Activated naive CD8-positive, alpha-beta T cell treated with anti-CD3 and anti-CD28 coated beads, Interleukin-2, amount 50 U/mL, for 24 hours (primary cell): ENCODE data around the gene SVEP1.

Experiments used
- ATAC-seq: fragments of 150-1000 bp; cut with Tn5 transposase; one replicate; pipeline ENCODE4 v1.10.0; 2021
- DNase-seq: peaks from one replicate; pipeline ENCODE4 v3.0.0; 2021
- H3K27ac Mint-ChIP-seq: one replicate; pipeline ENCODE4 v1.8.0; 2021; ENCODE audit warnings: mild to moderate bottlenecking, mixed read lengths
- H3K27me3 Mint-ChIP-seq: one replicate; pipeline ENCODE4 v1.8.0; 2021; ENCODE audit warnings: mixed read lengths
- H3K36me3 Mint-ChIP-seq: one replicate; pipeline ENCODE4 v1.8.0; 2021; ENCODE audit warnings: low read depth, mixed read lengths
- H3K4me1 Mint-ChIP-seq: one replicate; pipeline ENCODE4 v1.8.0; 2021; ENCODE audit warnings: mixed read lengths
- H3K4me3 Mint-ChIP-seq: one replicate; pipeline ENCODE4 v1.8.0; 2021; ENCODE audit warnings: mild to moderate bottlenecking, moderate library complexity, mixed read lengths
- H3K9me3 Mint-ChIP-seq: one replicate; pipeline ENCODE4 v1.8.0; 2021; ENCODE audit warnings: mixed read lengths

The SVEP1 gene

GRCh38 chr9:110592044-110592830, 12.7 kb upstream of the SVEP1 start:
- Mint-ChIP-seq H3K36me3 (no peaks in the 10 kb centered on the region), H3K9me3 (peaks cover 9% of the 10 kb centered on the region)

GRCh38 chr9:110591526-110591925, 12.0 kb upstream of the SVEP1 start:
- Mint-ChIP-seq H3K4me1 (no peaks in the 10 kb centered on the region), H3K27me3 (peaks cover 2% of the 10 kb centered on the region), H3K27ac (no peak overlapping the region), H3K36me3 (no peaks in the 10 kb centered on the region), H3K9me3 (peaks cover 10% of the 10 kb centered on the region), H3K4me3 (no peak overlapping the region)
- DNase-seq (no peak), ATAC-seq (no peak)

More at GRCh38 chr9:110592044-110592830, 12.7 kb upstream of the SVEP1 start:
- DNase-seq (no peak), ATAC-seq (no peak)
- no peaks in the 10 kb centered on the region for H3K4me1 Mint-ChIP-seq
- peaks cover under 1% of the 10 kb centered on the region for H3K27me3 Mint-ChIP-seq
- H3K27ac Mint-ChIP-seq, result no peak overlapping the region
- no peak overlapping the region for H3K4me3 Mint-ChIP-seq

- ATAC-seq, result no peak
- Mint-ChIP-seq H3K9me3 (peaks cover 17% of the 10 kb centered on the region), H3K27me3 (peaks cover 2% of the 10 kb centered on the region), H3K27ac (no peak overlapping the region), H3K36me3 (no peaks in the 10 kb centered on the region), H3K4me3 (no peak overlapping the region), H3K4me1 (no peaks in the 10 kb centered on the region)
- no peak for DNase-seq
Observed at GRCh38 chr9:110590816-110591215, 11.3 kb upstream of the SVEP1 start.

- Mint-ChIP-seq H3K4me3 (no peak overlapping the region), H3K9me3 (peaks cover 18% of the 10 kb centered on the region), H3K4me1 (no peaks in the 10 kb centered on the region), H3K27me3 (peaks cover 2% of the 10 kb centered on the region), H3K27ac (no peak overlapping the region), H3K36me3 (no peaks in the 10 kb centered on the region)
- ATAC-seq, result no peak
- DNase-seq, result no peak
Observed at GRCh38 chr9:110588296-110588695, 8.8 kb upstream of the SVEP1 start.

GRCh38 chr9:110583237-110583636, 3.7 kb upstream of the SVEP1 start:
- DNase-seq, result no peak
- Mint-ChIP-seq H3K9me3 (peaks cover 14% of the 10 kb centered on the region), H3K36me3 (no peaks in the 10 kb centered on the region), H3K4me3 (no peak overlapping the region), H3K27me3 (peaks cover 29% of the 10 kb centered on the region), H3K4me1 (peaks cover 2% of the 10 kb centered on the region), H3K27ac (no peak overlapping the region)
- ATAC-seq, result no peak

GRCh38 chr9:110582156-110582555, 2.6 kb upstream of the SVEP1 start:
- no peak for DNase-seq
- no peaks in the 10 kb centered on the region for H3K36me3 Mint-ChIP-seq
- H3K4me1 Mint-ChIP-seq, result peaks cover 2% of the 10 kb centered on the region
- H3K27me3 Mint-ChIP-seq, result peaks cover 39% of the 10 kb centered on the region
- ATAC-seq, result no peak
- H3K9me3 Mint-ChIP-seq, result peaks cover 10% of the 10 kb centered on the region
- H3K4me3 Mint-ChIP-seq, result no peak overlapping the region
- no peak overlapping the region for H3K27ac Mint-ChIP-seq

GRCh38 chr9:110580850-110581249, 1.3 kb upstream of the SVEP1 start:
- no peak overlapping the region for H3K4me3 Mint-ChIP-seq
- no peak overlapping the region for H3K27ac Mint-ChIP-seq
- peaks cover 40% of the 10 kb centered on the region for H3K27me3 Mint-ChIP-seq
- ATAC-seq (no peak), DNase-seq (no peak)
- peaks cover 2% of the 10 kb centered on the region for H3K4me1 Mint-ChIP-seq
- H3K9me3 Mint-ChIP-seq, result peaks cover 1% of the 10 kb centered on the region
- no peaks in the 10 kb centered on the region for H3K36me3 Mint-ChIP-seq

- peaks cover 2% of the 10 kb centered on the region for H3K4me1 Mint-ChIP-seq
- no peak for ATAC-seq
- H3K4me3 Mint-ChIP-seq, result no peak overlapping the region
- H3K36me3 Mint-ChIP-seq, result no peaks in the 10 kb centered on the region
- no peak overlapping the region for H3K27ac Mint-ChIP-seq
- no peaks in the 10 kb centered on the region for H3K9me3 Mint-ChIP-seq
- H3K27me3 Mint-ChIP-seq, result peaks cover 40% of the 10 kb centered on the region
- no peak for DNase-seq
Observed at GRCh38 chr9:110579862-110580219, 300 bp upstream of the SVEP1 start.

- DNase-seq, result no peak
- Mint-ChIP-seq H3K27ac (no peak overlapping the region), H3K27me3 (peaks cover 40% of the 10 kb centered on the region), H3K4me3 (no peak overlapping the region), H3K36me3 (no peaks in the 10 kb centered on the region), H3K9me3 (no peaks in the 10 kb centered on the region), H3K4me1 (peaks cover 2% of the 10 kb centered on the region)
- ATAC-seq, result no peak
Observed at GRCh38 chr9:110578575-110579033, 937 bp downstream of the SVEP1 start.

GRCh38 chr9:110575945-110576344, 3.6 kb downstream of the SVEP1 start:
- Mint-ChIP-seq H3K27me3 (peaks cover 38% of the 10 kb centered on the region), H3K4me1 (peaks cover 2% of the 10 kb centered on the region), H3K9me3 (no peaks in the 10 kb centered on the region), H3K27ac (no peak overlapping the region), H3K4me3 (no peak overlapping the region), H3K36me3 (no peaks in the 10 kb centered on the region)
- no peak for DNase-seq
- no peak for ATAC-seq

GRCh38 chr9:110575169-110575568, 4.4 kb downstream of the SVEP1 start:
- peaks cover 30% of the 10 kb centered on the region for H3K27me3 Mint-ChIP-seq
- DNase-seq (no peak), ATAC-seq (no peak)
- H3K36me3 Mint-ChIP-seq, result no peaks in the 10 kb centered on the region
- H3K27ac Mint-ChIP-seq, result no peak overlapping the region
- H3K4me1 Mint-ChIP-seq, result peaks cover 2% of the 10 kb centered on the region
- H3K9me3 Mint-ChIP-seq, result no peaks in the 10 kb centered on the region
- H3K4me3 Mint-ChIP-seq, result no peak overlapping the region

- no peaks in the 10 kb centered on the region for H3K9me3 Mint-ChIP-seq
- H3K27ac Mint-ChIP-seq, result no peak overlapping the region
Observed at GRCh38 chr9:110573305-110573704, 6.2 kb downstream of the SVEP1 start.

GRCh38 chr9:110571801-110572483, 7.6 kb downstream of the SVEP1 start:
- H3K4me3 Mint-ChIP-seq, result no peak overlapping the region
- H3K27ac Mint-ChIP-seq, result no peak overlapping the region
- H3K4me1 Mint-ChIP-seq, result no peaks in the 10 kb centered on the region

More at GRCh38 chr9:110573305-110573704, 6.2 kb downstream of the SVEP1 start:
- no peak for ATAC-seq
- Mint-ChIP-seq H3K4me3 (no peak overlapping the region), H3K4me1 (no peaks in the 10 kb centered on the region), H3K36me3 (no peaks in the 10 kb centered on the region), H3K27me3 (peaks cover 16% of the 10 kb centered on the region)
- DNase-seq, result no peak

GRCh38 chr9:110566156-110566555, 13.4 kb downstream of the SVEP1 start:
- no peak for DNase-seq
- Mint-ChIP-seq H3K27ac (no peak overlapping the region), H3K27me3 (peaks cover 6% of the 10 kb centered on the region), H3K4me1 (no peaks in the 10 kb centered on the region), H3K9me3 (peaks cover 7% of the 10 kb centered on the region), H3K4me3 (no peak overlapping the region), H3K36me3 (no peaks in the 10 kb centered on the region)
- ATAC-seq, result no peak

More at GRCh38 chr9:110571801-110572483, 7.6 kb downstream of the SVEP1 start:
- ATAC-seq (no peak), DNase-seq (no peak)
- no peaks in the 10 kb centered on the region for H3K9me3 Mint-ChIP-seq
- H3K27me3 Mint-ChIP-seq, result peaks cover 2% of the 10 kb centered on the region
- no peaks in the 10 kb centered on the region for H3K36me3 Mint-ChIP-seq

- Mint-ChIP-seq H3K36me3 (no peaks in the 10 kb centered on the region), H3K27ac (no peak overlapping the region), H3K4me3 (no peak overlapping the region), H3K9me3 (peaks cover 11% of the 10 kb centered on the region), H3K27me3 (peaks cover 6% of the 10 kb centered on the region), H3K4me1 (no peaks in the 10 kb centered on the region)
- no peak for DNase-seq
- no peak for ATAC-seq
Observed at GRCh38 chr9:110561826-110562225, 17.7 kb downstream of the SVEP1 start.
